C4-2B (cell line): ENCODE results near the gene RYR3.

Experiments
- CTCF ChIP-seq: fragments of 450-650 bp; conservative IDR thresholded peaks from 2 replicates; pipeline ENCODE4 v1.5.1; 2017; ENCODE audit warnings: mild to moderate bottlenecking
- ZFX ChIP-seq: fragments of 450-650 bp; IDR thresholded peaks from 2 replicates; pipeline ENCODE4 v1.6.1; 2017

GRCh38 chr15:33296856-33297255, 13.9 kb upstream of the RYR3 start:
- TF ChIP-seq CTCF = no peak
- TF ChIP-seq ZFX = no peak
